Esophagus muscularis mucosa (tissue), 4 donors: Measurements from ENCODE around the gene ERGIC2. TPM values are rescaled to one million over a fixed set of nuclear protein-coding genes. Genes with fewer than 3 reads are reported as not detected.

ENCODE experiments used
- DNase-seq: peaks from one replicate; pipeline ENCODE4 v3.0.0-alpha.2; 2017; ENCODE audit errors: extremely low spot score
- H3K27ac ChIP-seq, 4 donors: fragments of 200-600 bp; sonication (generic); replicated peaks in 1 of 4; 1 replicate in 3 of 4; 2 replicates in 1 of 4; pipeline ENCODE4 v1.5.1; 2016 to 2019; ENCODE audit warnings: mild to moderate bottlenecking in 1 of 4
- H3K27me3 ChIP-seq, 4 donors: fragments of 200-600 bp; sonication (generic); one replicate each; pipeline versions ENCODE4 v1.5.1 to v1.6.0; 2016 to 2019
- H3K36me3 ChIP-seq, 4 donors: fragments of 200-600 bp; sonication (generic); one replicate each; pipeline ENCODE4 v1.5.1; 2016 to 2019
- H3K4me1 ChIP-seq, 4 donors: fragments of 200-600 bp; sonication (generic); one replicate each; pipeline ENCODE4 v1.5.1; 2016 to 2019
- H3K4me3 ChIP-seq, 4 donors: fragments of 200-600 bp; sonication (generic); 1 replicate in 2 of 4; 2 replicates in 2 of 4; pipeline ENCODE4 v1.5.1; 2016 to 2019; ENCODE audit warnings: mild to moderate bottlenecking in 4 of 4, moderate library complexity in 1 of 4
- H3K9me3 ChIP-seq, 4 donors: fragments of 200-600 bp; sonication (generic); 1 replicate in 3 of 4; 2 replicates in 1 of 4; pipeline ENCODE4 v1.5.1; 2016 to 2019
- CTCF ChIP-seq, 3 experiments: fragments of 200-600 bp in 2 of 3; fragments of 450-650 bp in 1 of 3; sonication (generic) in 2 of 3; IDR thresholded peaks; one replicate each; pipeline ENCODE4 v1.5.1; 2017 to 2019; ENCODE audit warnings: antibody characterized with exemption in 3 of 3, mild to moderate bottlenecking in 2 of 3, moderate library complexity in 1 of 3
- EP300 ChIP-seq: sonication (generic); formaldehyde crosslinking; IDR thresholded peaks from one replicate; pipeline ENCODE4 v1.6.1; 2017; ENCODE audit warnings: antibody characterized with exemption
- POLR2A ChIP-seq: fragments of 450-650 bp; IDR thresholded peaks from one replicate; pipeline ENCODE4 v1.6.1; 2017; ENCODE audit warnings: antibody characterized with exemption, moderate library complexity, mild to moderate bottlenecking, low read depth
- POLR2AphosphoS5 ChIP-seq, 2 donors: sonication (generic); formaldehyde crosslinking; IDR thresholded peaks; one replicate each; pipeline ENCODE4 v1.6.1; 2017; ENCODE audit warnings: antibody characterized with exemption in 2 of 2
- WGBS: methylation state at CpG from one replicate; pipeline ENCODE4 v1.1.5; 2018; 5-methylcytosine and 5-hydroxymethylcytosine counted together
- intact Hi-C: fragments of 100-400 bp; cut with DNase I; formaldehyde crosslinking; loops from one replicate; pipeline ENCODE4 v1.15.1; 2023
- total RNA-seq, 4 donors: library from RNA; depleted of rRNA; stranded (reverse); fragments of >200 nt; gene quantifications; one replicate each; pipeline versions ENCODE4 v1.1.0 to v1.2.1, GENCODE V29; 2016

Gene ERGIC2
- total RNA-seq, 4 donors from 2014 or later: 27.2 to 86.8 (median 64.6) TPM

GRCh38 chr12:29376118-29376517 is 4.9 kb downstream of the ERGIC2 start:
- no peaks in the 10 kb centered on the region for H3K9me3 ChIP-seq
- H3K27me3 ChIP-seq: no peaks in the 10 kb centered on the region
- no peak for DNase-seq
- H3K36me3 ChIP-seq: peaks cover 0 to 13% (median 2%) of the 10 kb centered on the region in 4 donors
- no peak overlapping the region for H3K27ac ChIP-seq
- no peak overlapping the region for H3K4me3 ChIP-seq
- intact Hi-C loops: no loop called here
- TF ChIP-seq POLR2AphosphoS5 (IDR thresholded peaks at IDR 0.05): no peak
- no peak for TF ChIP-seq POLR2A
- TF ChIP-seq CTCF (IDR thresholded peaks at IDR 0.05): no peak
- TF ChIP-seq EP300: no peak
- H3K4me1 ChIP-seq: peaks cover 13 to 18% (median 16%) of the 10 kb centered on the region in 4 donors
- WGBS: 97% methylated on average over 2 of the region's 2 CpGs

GRCh38 chr12:29374913-29375312 is 6.1 kb downstream of the ERGIC2 start:
- no peak overlapping the region for H3K4me3 ChIP-seq
- H3K9me3 ChIP-seq: no peaks in the 10 kb centered on the region
- no peaks in the 10 kb centered on the region for H3K27me3 ChIP-seq
- no peak for DNase-seq
- H3K27ac ChIP-seq: no peak overlapping the region
- TF ChIP-seq POLR2AphosphoS5 (IDR thresholded peaks at IDR 0.05) (no peak), CTCF (IDR thresholded peaks at IDR 0.05) (no peak), POLR2A (no peak), EP300 (no peak)
- intact Hi-C loops: no loop called here
- 80% methylated on average over 4 of the region's 4 CpGs for WGBS
- H3K36me3 ChIP-seq: peaks cover 0 to 24% (median 7%) of the 10 kb centered on the region in 4 donors
- peaks cover 10 to 13% (median 13%) of the 10 kb centered on the region in 4 donors for H3K4me1 ChIP-seq

- H3K27me3 ChIP-seq: no peaks in the 10 kb centered on the region
- 90% methylated on average over 2 of the region's 2 CpGs for WGBS
- intact Hi-C loops: no loop called here
- no peak overlapping the region for H3K27ac ChIP-seq
- DNase-seq: no peak
- H3K4me1 ChIP-seq: peaks cover 1 to 6% (median 4%) of the 10 kb centered on the region in 4 donors
- H3K36me3 ChIP-seq: peaks cover 0 to 28% (median 11%) of the 10 kb centered on the region in 4 donors
- TF ChIP-seq POLR2AphosphoS5 (IDR thresholded peaks at IDR 0.05): no peak
- TF ChIP-seq POLR2A: no peak
- no peak for TF ChIP-seq EP300
- TF ChIP-seq CTCF (IDR thresholded peaks at IDR 0.05): no peak
- H3K4me3 ChIP-seq: no peak overlapping the region
- no peaks in the 10 kb centered on the region for H3K9me3 ChIP-seq
These were observed 7.0 kb downstream of the ERGIC2 start for GRCh38 chr12:29374012-29374411.

GRCh38 chr12:29365091-29365490 is 15.9 kb downstream of the ERGIC2 start:
- TF ChIP-seq EP300 (no peak), CTCF (IDR thresholded peaks at IDR 0.05) (no peak), POLR2AphosphoS5 (IDR thresholded peaks at IDR 0.05) (no peak), POLR2A (no peak)
- 95% methylated on average over 2 of the region's 2 CpGs for whole genome bisulfite sequencing

GRCh38 chr12:29354954-29355353 is 26.0 kb downstream of the ERGIC2 start:
- TF ChIP-seq EP300 (no peak), POLR2A (no peak), POLR2AphosphoS5 (IDR thresholded peaks at IDR 0.05) (no peak), CTCF (IDR thresholded peaks at IDR 0.05) (no peak)
- intact Hi-C loops: no loop called here
- Histone ChIP-seq H3K4me3 (no peak overlapping the region), H3K4me1 (no peaks in the 10 kb centered on the region), H3K36me3 (peaks cover 0 to 69% (median 23%) of the 10 kb centered on the region in 4 donors), H3K9me3 (no peaks in the 10 kb centered on the region), H3K27ac (no peak overlapping the region), H3K27me3 (no peaks in the 10 kb centered on the region)
- no peak for DNase-seq
- 95% methylated on average over 1 of the region's 1 CpG for WGBS

More at GRCh38 chr12:29365091-29365490, 15.9 kb downstream of the ERGIC2 start:
- no peaks in the 10 kb centered on the region for H3K9me3 ChIP-seq
- no peak overlapping the region for H3K27ac ChIP-seq
- H3K4me3 ChIP-seq: no peak overlapping the region
- intact Hi-C loops: no loop called here
- DNase-seq: no peak
- no peaks in the 10 kb centered on the region for H3K4me1 ChIP-seq
- no peaks in the 10 kb centered on the region for H3K27me3 ChIP-seq
- peaks cover 11 to 62% (median 32%) of the 10 kb centered on the region in 4 donors for H3K36me3 ChIP-seq
